GM21576 (cell line): Measurements from ENCODE around the gene SOWAHC.
A peak's percentile ranks its signal among the peaks of the same experiment; 100 is the strongest.
"Not testable (repeated sequence)": the region's sequence is repeated elsewhere in the genome, so short reads cannot be mapped to it uniquely, and the experiment has no call there.

Source experiments
- ATAC-seq: cut with Tn5 transposase; IDR thresholded peaks from one replicate; pipeline ENCODE4 v1.9.1; 2021; ENCODE audit warnings: mild to moderate bottlenecking, moderate library complexity; ENCODE audit not compliant: unreplicated experiment

The SOWAHC gene

DNA sequence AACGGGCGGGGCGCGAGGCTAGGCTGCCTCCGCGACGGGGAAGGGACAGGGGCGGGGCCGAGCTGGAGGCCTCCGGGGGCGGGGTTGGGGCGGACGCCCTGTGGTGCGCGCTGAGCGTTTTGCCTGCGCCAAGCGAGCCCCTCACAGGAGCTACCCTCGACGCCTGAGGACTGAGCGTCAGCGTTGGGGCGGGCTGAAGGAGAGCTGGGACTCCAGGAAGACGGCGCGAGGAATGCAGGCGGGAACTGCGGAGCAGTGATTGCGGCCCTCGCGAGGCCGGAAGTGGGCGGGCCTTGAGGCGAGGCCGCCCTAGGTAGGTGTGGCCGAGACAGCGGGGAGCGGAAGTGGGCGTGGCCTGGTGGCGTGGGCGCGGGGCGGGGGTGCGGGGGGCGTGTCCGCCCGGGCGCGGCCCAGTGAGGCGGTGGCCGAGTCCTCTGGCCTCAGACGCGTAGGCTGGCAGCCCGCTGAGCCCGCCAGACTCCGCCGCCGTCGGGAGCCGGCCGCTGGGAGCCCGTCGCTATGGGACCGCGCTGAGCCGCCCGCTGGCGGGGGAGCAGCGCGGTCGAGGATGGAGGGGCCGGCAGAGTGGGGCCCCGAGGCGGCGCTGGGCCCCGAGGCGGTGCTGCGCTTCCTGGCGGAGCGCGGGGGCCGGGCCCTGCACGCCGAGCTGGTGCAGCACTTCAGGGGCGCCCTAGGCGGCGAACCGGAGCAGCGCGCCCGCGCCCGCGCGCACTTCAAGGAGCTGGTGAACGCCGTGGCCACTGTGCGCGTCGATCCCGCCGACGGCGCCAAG is at the start of gene SOWAHC, which contains the start of gene SEPTIN10:
Gene SOWAHC (plus strand): TSS at position 443 of the 793 bp plus-strand sequence. CDS start 126 bp downstream, at position 569.
Gene SEPTIN10 (minus strand): TSS at position 45 of the 793 bp plus-strand sequence. CDS start 139 bp downstream, outside the sequence.
- peak; percentile 79 for ATAC-seq

DNA sequence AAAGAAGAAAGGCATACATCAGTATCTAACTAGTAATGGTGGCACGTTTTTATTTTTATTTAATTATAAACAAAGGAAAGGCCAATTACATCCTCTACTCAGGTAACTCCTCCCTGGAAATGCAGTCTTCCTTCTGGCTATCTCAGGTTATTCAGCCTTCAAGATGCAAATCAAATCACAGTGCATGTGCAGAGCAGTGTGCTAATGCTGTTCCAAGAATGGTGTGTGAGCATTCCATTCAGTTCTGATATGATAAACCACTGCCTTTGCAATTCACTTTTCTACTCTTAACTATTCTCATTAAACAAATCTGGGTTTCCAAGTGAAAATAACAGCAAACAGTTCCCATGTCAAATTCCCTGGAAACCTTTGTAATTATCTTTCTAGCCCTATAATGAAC is 38.8 kb upstream of the SOWAHC start:
- no peak for ATAC-seq

DNA sequence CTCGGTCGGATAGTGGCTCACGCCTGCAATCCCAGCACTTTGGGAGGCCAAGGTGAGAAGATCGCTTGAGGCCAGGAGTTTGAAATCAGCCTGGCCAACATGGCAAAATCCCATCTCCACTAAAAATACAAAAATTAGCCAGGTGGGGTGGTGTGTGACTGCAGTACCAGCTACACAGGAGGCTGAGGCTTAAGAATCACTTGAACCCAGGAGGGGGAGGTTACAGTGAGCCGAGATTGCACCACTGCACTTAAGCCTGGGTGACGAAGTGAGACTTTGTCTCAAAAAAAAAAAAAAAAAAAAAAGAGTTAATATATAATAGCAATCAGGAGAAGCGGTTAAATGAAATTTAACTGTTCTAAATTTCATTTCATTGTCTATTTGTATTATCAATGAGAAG is 36.5 kb upstream of the SOWAHC start:
- ATAC-seq, result not testable (repeated sequence)

DNA sequence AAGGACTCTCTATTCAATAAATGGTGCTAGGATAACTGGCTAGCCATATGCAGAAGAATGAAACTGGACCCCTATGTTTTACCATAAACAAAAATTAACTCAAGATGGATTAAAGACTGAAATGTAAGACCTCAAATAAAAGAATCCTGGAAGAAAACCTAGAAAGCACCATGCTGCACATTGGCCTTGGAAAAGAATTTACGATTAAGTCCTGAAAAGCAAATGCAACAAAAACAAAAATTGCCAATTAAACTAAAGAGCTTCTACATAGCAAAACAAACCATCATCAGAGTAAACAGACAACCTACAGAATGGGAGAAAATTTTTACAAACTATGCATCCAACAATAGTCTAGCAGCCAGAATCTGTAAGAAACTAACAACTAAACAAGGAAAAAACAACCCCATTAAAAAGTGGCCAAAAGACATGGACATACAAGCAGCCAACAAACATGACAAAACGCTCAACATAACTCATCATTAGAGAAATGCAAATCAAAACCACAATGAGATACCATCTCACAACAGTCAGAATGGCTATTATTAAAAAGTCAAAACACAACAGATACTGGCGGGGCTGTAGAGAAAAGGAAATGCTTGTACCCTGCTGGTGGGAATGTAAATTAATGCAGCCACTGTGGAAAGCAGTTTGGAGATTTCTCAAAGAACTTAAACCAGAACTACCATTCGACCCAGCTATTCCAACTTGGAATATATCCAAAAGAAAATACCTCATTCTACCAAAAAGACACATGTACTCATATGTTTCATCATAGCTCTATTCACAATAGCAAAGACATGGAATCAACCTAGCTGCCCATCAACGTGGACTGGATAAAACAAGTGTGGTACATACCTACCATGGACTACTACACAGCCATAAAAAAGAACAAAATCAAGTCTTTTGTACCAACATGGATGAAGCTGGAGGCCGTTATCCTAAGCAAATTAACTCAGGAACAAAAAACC is 31.0 kb upstream of the SOWAHC start:
- no peak for ATAC-seq

DNA sequence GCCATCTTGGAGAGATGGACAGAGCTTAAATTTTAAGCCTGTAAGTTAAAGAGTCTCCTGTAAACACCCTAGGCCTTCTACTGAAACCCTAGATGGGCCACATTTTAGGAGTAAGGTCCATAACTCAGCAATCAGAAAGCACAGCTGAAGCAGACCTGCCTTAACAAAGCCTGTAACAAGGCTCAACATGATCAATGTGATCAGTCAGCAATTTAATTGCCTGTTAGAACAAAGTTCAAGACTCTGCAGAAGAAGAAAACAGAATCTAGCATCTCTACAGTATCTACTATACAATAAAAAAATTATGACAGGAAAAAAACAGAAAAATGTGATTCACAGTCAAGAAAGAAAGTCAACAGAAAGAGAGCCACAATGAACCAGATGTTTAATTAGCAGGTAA is 27.5 kb upstream of the SOWAHC start:
- ATAC-seq, result no peak

DNA sequence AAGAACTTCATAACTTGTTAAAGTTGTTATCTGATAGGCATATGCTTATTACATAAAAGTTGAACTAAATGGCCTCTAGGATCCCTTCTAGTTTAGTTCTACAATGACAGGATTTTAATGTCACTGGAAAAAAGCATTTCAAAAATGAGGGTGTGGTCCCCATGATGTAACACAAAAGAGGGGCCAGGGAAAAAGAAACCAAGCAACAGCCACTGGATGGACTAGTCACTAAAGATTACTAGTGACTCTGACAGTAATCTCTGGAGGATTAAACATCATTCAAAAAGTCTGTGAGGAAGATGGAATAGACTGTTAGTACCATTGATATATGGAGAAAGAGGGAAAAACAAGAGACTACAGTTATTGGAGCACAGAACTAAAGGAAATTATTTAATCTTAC is 23.0 kb upstream of the SOWAHC start:
- no peak for ATAC-seq

DNA sequence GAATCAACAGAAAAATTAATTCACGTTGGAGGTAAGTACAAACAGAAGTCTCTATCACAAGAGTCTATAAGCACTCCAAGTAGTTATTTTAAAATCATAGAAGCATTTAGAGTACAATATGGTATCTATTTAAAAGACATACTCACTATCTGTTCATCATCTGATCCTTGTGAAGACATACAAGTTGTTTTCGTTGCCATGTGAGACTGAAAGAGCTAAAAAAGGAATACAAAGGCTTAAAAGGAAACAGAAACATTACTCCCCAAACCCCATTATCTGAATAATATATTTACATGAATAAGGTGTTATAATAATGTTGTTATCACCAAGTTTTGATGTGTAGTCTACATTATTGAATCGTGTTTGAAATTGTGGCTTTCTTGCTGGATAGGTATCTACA is 21.3 kb upstream of the SOWAHC start:
- no peak for ATAC-seq

DNA sequence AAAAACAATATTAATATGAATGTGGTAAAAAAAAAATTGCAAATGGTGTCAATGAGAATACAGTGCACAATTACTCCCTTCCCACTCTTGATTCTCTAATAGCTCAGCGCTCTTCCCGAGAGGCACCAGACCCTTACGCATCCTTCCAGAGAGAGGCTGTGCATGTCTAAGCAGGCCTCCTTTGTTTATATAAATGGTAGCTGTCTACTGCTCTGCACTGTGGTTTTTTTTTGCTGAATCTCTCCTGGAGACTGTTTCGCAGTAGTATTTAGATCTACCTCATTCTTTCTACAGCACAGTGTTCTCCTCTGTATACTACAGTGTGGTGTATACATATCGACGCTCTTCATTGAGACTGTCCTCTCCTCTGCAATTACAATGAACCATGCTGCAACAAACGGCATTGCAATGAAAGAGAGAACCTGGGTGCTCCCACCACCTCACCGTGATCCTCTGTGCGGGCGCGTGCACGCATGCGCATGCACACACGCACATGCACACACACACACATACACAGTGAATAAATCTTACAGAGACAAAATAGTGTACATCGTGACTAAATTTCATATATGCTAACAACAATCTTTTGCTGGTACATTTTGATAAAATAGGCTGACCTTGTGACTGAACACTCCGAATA is 19.8 kb upstream of the SOWAHC start:
- ATAC-seq, result no peak

- ATAC-seq, result no peak
These were observed 18.5 kb upstream of the SOWAHC start for GRCh38 chr2:109595644-109596043.

GRCh38 chr2:109597283-109597682 is 16.9 kb upstream of the SOWAHC start:
- no peak for ATAC-seq

DNA sequence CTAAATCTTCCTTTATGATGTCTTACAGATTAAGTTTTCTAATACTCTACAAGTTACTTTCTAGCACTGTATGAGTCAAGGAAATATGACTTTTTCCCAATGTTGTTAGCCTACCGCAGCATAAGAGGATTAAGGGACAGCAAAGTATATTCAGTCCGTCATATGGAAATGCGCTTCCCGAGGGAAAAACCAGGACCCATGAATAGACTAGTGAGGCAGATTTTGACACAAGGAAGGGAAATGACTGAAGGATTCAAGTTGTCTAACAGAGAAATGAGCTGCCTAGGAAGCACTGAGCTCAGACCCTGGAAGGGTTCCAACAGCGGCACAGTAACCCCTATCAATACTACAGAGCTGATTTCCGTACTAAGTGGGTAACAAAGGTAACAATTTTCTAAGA is 12.4 kb upstream of the SOWAHC start:
- no peak for ATAC-seq

DNA sequence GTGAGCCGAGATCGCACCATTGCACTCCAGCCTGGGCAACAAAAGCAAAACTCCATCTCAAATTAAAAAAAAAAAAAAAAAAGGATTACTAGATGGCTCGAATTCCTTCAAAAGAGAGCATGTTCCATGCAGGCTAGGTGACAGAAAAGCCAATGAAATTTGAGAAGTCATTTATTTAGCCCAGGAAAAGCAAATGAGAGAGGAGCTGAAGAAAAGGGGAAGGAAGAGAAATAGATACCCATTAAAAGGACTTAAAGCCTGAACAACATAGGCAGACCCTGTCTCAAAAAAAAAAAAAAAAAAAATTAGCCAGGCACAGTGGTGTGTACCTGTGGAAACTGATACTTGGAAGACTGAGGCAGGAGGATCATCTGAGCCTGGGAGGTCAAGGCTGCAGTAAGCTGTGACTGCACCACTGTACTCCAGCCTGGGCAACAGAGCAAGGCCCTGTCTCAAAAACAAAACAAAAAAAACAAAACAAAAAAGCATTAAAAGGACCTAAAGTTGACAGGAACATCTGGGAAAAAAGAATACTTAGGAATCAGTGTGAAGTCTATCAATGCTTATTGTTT is 11.5 kb upstream of the SOWAHC start:
- ATAC-seq, result no peak

GRCh38 chr2:109604597-109604996 is 9.6 kb upstream of the SOWAHC start:
- ATAC-seq, result no peak

GRCh38 chr2:109607766-109608165 is 6.4 kb upstream of the SOWAHC start:
- no peak for ATAC-seq

DNA sequence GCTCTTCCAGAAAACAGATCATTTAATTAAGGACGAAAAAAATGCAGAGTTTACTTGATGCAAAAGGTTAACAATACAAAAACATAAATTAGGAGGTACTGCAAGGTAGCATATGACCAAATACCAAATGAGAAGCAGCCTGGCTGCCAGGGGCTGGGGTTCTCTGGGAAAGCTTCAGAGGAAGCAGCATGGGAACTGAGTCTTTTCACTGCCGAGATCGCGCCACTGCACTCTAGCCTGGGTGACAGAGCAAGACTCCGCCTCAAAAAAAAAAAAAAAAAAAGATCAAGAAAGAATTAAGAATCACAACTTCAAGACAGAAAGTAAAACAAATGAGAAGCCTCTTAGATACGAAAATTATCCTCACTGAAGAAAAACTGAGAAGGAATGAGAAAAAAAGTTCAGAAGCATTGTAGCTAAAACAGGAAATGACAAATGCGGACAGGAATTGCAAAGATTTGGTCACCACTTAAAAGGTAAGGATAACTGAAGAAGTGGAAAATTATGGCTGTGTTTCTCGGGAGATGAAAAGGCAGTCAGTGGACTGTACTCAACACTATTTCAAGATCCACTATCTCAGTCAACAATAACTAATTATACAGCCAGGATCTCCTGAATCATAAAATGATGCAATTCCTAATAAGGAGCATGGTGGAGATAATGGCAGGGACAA is 4.7 kb upstream of the SOWAHC start:
- ATAC-seq, result no peak

DNA sequence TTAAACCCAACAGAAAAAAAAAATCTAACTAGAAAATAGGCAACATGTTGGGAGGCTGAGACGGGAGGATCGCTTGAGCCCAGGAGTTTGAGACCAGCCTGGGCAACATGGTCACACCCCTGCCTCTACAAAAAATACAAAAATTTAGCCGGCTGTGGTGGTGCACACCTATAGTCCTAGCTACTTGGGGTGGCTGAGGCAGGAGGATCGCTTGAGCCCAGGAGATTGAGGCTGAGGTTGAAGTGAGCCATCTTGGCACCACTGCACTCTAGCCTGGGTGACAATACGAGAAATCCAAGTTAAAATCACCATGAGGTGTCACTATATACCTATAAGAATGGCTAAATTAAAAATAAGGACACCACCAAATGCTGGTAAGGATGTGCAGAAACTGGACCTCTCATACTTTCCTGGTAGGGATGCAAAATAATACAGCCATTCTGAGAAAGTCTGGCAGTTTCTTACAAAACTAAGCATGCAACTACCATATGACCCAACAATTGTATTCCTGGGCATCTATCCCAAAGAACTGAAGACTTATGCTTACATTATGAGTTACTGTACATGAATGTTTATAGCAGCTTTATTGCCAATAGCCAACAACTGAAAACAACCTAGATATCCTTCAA is 2.6 kb upstream of the SOWAHC start:
- no peak for ATAC-seq

GRCh38 chr2:109613081-109613921 is 863 bp upstream of the SOWAHC start:
- peak; percentile 26 for ATAC-seq

DNA sequence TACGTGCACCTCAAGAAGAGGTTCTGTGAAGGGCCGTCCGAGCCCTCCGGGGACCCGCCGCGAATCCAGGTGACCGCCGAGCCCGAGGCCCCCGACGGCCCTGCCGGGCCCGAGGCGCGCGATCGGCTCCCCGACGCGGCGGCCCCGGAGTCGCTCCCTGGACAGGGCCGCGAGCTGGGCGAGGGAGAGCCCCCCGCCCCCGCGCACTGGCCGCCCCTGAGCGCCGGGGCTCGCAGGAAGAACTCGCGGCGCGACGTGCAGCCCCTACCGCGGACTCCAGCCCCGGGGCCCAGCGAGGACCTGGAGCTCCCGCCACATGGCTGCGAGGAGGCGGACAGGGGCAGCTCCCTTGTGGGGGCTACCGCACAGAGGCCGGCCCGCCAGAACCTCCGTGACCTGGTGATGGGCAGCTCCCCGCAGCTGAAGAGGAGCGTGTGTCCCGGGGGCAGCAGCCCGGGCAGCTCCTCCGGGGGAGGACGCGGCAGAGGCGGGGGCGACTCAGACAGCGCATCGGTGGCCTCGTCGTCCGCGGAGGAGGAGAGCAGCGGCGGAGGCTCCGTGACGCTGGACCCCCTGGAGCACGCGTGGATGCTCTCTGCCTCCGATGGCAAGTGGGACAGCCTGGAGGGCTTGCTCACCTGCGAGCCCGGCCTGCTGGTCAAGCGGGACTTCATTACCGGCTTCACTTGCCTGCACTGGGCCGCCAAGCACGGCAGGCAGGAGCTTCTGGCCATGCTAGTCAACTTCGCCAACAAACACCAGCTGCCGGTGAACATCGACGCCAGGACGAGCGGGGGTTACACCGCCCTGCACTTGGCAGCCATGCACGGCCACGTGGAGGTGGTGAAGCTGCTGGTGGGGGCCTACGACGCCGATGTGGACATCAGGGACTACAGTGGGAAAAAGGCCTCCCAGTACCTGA is 812 bp downstream of the SOWAHC start:
- no peak for ATAC-seq
